ENCODE data around the gene LYPLA2.
A peak's percentile ranks its signal among the peaks of the same experiment; 100 is the strongest.
"Not testable (repeated sequence)": the region's sequence is repeated elsewhere in the genome, so short reads cannot be mapped to it uniquely, and the experiment has no call there.

The LYPLA2 gene

DNA sequence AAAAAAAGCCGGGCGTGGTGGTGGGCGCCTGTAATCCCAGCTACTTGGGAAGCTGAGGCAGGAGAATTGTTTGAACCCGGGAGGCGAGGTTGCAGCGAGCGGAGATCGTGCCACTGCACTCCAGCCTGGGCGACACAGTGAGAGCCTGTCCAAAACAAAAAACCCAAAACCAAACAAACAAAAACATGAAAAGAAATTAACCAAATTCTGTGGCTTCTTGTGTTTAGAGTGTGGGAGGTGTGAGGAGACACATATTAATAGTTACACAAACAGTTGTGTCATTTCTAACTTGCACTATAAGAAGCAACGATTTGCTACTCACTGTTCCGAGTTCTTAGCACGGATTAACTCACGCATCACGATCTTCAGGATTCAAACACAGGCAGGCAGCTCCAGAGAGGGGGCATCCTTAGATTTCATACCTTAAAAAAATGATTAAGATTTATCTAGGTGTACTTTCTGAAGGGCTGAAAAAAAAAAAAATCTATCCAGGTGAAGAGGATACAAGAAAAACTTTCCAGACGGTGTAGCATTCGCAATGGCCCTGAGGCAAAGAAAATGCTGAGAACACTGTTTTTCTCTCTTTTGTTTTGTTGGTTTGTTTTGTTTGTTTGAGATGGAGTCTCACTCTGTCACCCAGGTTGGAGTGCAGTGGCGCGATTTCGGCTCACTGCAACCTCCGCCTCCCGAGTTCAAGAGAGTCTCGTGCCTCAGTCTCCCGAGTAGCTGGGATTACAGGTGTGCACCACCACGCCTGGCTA is 35.0 kb downstream of the LYPLA2 start:
- Histone ChIP-seq H3K9me3 (ENCODE audit: control insufficient read depth, insufficient read depth, low read length) (no peaks in the 10 kb centered on the region), H3K4me3 (ENCODE audit: low read depth, low read length) (peak overlapping the region; percentile 97), H3K4me1 (ENCODE audit: control insufficient read depth, insufficient read depth, low read length) (no peaks in the 10 kb centered on the region), H3K27me3 (ENCODE audit: control insufficient read depth, insufficient read depth, low read length) (no peaks in the 10 kb centered on the region), H3K9ac (ENCODE audit: low read depth, low read length) (no peak overlapping the region), H3K36me3 (ENCODE audit: control insufficient read depth, insufficient read depth, low read length) (no peaks in the 10 kb centered on the region)

- not testable (repeated sequence) for H3K36me3 ChIP-seq (ENCODE audit: control insufficient read depth, insufficient read depth, low read length); H3K27me3 ChIP-seq (ENCODE audit: control insufficient read depth, insufficient read depth, low read length); H3K9me3 ChIP-seq (ENCODE audit: control insufficient read depth, insufficient read depth, low read length); H3K4me1 ChIP-seq (ENCODE audit: control insufficient read depth, insufficient read depth, low read length); H3K4me3 ChIP-seq (ENCODE audit: low read depth, low read length); H3K9ac ChIP-seq (ENCODE audit: low read depth, low read length)
These were observed 35.6 kb downstream of the LYPLA2 start for GRCh38 chr1:23826590-23826989.

DNA sequence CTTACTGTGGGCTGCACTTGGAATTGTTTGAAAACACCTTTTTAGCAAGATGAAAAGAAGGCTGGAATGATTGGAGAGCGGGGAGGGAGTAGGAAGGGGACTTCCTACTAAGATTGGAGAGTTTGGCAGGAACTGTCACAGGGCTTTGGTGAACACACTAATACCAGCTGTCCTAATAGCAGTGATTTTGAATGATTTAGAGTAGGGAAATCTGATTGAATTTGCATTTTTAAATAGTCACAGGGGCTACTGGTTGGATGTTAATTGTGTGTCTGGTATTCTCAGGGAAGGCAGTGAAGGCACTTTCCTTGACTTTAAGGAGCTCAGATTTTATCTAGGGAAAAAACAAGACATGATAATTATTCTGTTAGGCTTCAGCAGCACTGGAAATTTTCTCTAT is 36.8 kb downstream of the LYPLA2 start:
- Histone ChIP-seq H3K27me3 (ENCODE audit: control insufficient read depth, insufficient read depth, low read length) (no peaks in the 10 kb centered on the region), H3K4me3 (ENCODE audit: low read depth, low read length) (no peak overlapping the region), H3K36me3 (ENCODE audit: control insufficient read depth, insufficient read depth, low read length) (no peaks in the 10 kb centered on the region), H3K4me1 (ENCODE audit: control insufficient read depth, insufficient read depth, low read length) (no peaks in the 10 kb centered on the region), H3K9me3 (ENCODE audit: control insufficient read depth, insufficient read depth, low read length) (no peaks in the 10 kb centered on the region), H3K9ac (ENCODE audit: low read depth, low read length) (no peak overlapping the region)

GRCh38 chr1:23834156-23834555 is 43.2 kb downstream of the LYPLA2 start:
- not testable (repeated sequence) for H3K9me3 ChIP-seq (ENCODE audit: control insufficient read depth, insufficient read depth, low read length); H3K4me3 ChIP-seq (ENCODE audit: low read depth, low read length); H3K36me3 ChIP-seq (ENCODE audit: control insufficient read depth, insufficient read depth, low read length); H3K9ac ChIP-seq (ENCODE audit: low read depth, low read length); H3K4me1 ChIP-seq (ENCODE audit: control insufficient read depth, insufficient read depth, low read length)
- H3K27me3 ChIP-seq (ENCODE audit: control insufficient read depth, insufficient read depth, low read length): peaks cover 17% of the 10 kb centered on the region

- no peaks in the 10 kb centered on the region for H3K36me3 ChIP-seq (ENCODE audit: control insufficient read depth, insufficient read depth, low read length)
- H3K9me3 ChIP-seq (ENCODE audit: control insufficient read depth, insufficient read depth, low read length): no peaks in the 10 kb centered on the region
- H3K4me1 ChIP-seq (ENCODE audit: control insufficient read depth, insufficient read depth, low read length): peaks cover 2% of the 10 kb centered on the region
- peaks cover 17% of the 10 kb centered on the region for H3K27me3 ChIP-seq (ENCODE audit: control insufficient read depth, insufficient read depth, low read length)
- no peak overlapping the region for H3K4me3 ChIP-seq (ENCODE audit: low read depth, low read length)
- no peak overlapping the region for H3K9ac ChIP-seq (ENCODE audit: low read depth, low read length)
These were observed 45.1 kb downstream of the LYPLA2 start for GRCh38 chr1:23836037-23836436.

DNA sequence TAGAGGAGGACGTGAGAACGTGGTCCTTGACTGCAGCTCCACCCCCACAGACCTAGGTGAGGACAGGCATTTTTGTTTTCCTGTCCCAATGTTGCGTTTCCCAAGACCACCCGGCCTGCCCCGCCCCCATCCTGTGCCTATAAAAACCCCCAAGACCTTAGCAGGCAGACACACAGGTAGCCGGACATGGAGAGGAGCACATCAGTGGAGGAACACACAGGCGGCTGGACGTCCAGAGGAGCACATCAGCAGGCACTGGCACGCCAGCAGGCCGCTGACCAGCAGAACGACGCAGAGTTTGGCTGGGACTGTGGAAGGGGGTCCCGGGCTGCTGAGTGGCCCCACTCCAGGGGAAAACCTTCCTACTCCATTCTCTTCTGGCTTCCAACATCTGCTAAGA is 47.0 kb downstream of the LYPLA2 start:
- H3K4me3 ChIP-seq (ENCODE audit: low read depth, low read length): peak overlapping the region; percentile 78
- peaks cover 2% of the 10 kb centered on the region for H3K4me1 ChIP-seq (ENCODE audit: control insufficient read depth, insufficient read depth, low read length)
- H3K9me3 ChIP-seq (ENCODE audit: control insufficient read depth, insufficient read depth, low read length): no peaks in the 10 kb centered on the region
- H3K27me3 ChIP-seq (ENCODE audit: control insufficient read depth, insufficient read depth, low read length): peaks cover 17% of the 10 kb centered on the region
- no peaks in the 10 kb centered on the region for H3K36me3 ChIP-seq (ENCODE audit: control insufficient read depth, insufficient read depth, low read length)
- no peak overlapping the region for H3K9ac ChIP-seq (ENCODE audit: low read depth, low read length)

DNA sequence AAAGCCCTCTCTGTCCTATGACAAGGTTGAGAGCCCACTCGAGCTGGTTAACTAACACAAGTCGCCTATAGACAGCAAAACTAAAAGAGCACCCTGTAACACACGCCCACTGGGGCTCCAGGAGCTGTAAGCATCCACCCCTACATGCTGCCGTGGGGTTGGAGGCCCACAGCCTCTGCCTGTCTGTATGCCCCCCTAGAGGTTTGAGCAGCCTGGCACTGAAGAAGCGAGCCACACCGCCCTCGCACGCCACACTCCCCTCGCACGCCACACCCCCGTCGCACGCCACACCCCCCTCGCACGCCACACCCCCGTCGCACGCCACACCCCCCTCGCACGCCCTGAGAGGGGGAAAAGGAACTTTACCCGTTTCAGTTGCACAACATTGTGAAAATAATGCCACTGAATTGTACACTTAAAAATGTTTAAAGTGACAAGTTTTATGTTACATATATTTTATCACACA is 47.5 kb downstream of the LYPLA2 start:
- Histone ChIP-seq H3K9me3 (ENCODE audit: control insufficient read depth, insufficient read depth, low read length) (no peaks in the 10 kb centered on the region), H3K4me3 (ENCODE audit: low read depth, low read length) (peak overlapping the region; percentile 78), H3K27me3 (ENCODE audit: control insufficient read depth, insufficient read depth, low read length) (peaks cover 17% of the 10 kb centered on the region), H3K9ac (ENCODE audit: low read depth, low read length) (no peak overlapping the region), H3K36me3 (ENCODE audit: control insufficient read depth, insufficient read depth, low read length) (no peaks in the 10 kb centered on the region), H3K4me1 (ENCODE audit: control insufficient read depth, insufficient read depth, low read length) (peaks cover 2% of the 10 kb centered on the region)

- no peaks in the 10 kb centered on the region for H3K36me3 ChIP-seq (ENCODE audit: control insufficient read depth, insufficient read depth, low read length)
- H3K4me3 ChIP-seq (ENCODE audit: low read depth, low read length): no peak overlapping the region
- H3K4me1 ChIP-seq (ENCODE audit: control insufficient read depth, insufficient read depth, low read length): no peaks in the 10 kb centered on the region
- no peaks in the 10 kb centered on the region for H3K27me3 ChIP-seq (ENCODE audit: control insufficient read depth, insufficient read depth, low read length)
- H3K9me3 ChIP-seq (ENCODE audit: control insufficient read depth, insufficient read depth, low read length): no peaks in the 10 kb centered on the region
- H3K9ac ChIP-seq (ENCODE audit: low read depth, low read length): no peak overlapping the region
These were observed 52.7 kb downstream of the LYPLA2 start for GRCh38 chr1:23843644-23844043.
